B cell (primary cell): Measurements from ENCODE around the gene KLHL33. TPM values are rescaled to one million over a fixed set of nuclear protein-coding genes. Genes with fewer than 3 reads are reported as not detected.
"Not testable (repeated sequence)": the region's sequence is repeated elsewhere in the genome, so short reads cannot be mapped to it uniquely, and the experiment has no call there.

Experiments
- ATAC-seq: fragments of 200-7000 bp; cut with Tn5 transposase; one replicate; pipeline ENCODE4 v1.10.0; 2021; ENCODE audit warnings: low read depth, mild to moderate bottlenecking, moderate number of reproducible peaks, moderate library complexity
- CTCF ChIA-PET: fragments of 350-600 bp; sonication (Branson Sonifier 250); formaldehyde crosslinking; loops from one replicate; lab custom pipeline; 2021; ENCODE audit warnings: antibody characterized with exemption, inconsistent platforms; lab: Charles Lee
- POLR2A ChIA-PET: fragments of 350-600 bp; sonication (Branson Sonifier 250); formaldehyde crosslinking; loops from one replicate; lab custom pipeline; 2021; ENCODE audit warnings: antibody characterized with exemption; lab: Charles Lee
- DNase-seq: peaks from one replicate; pipeline ENCODE4 v3.0.0; 2013
- H2AFZ ChIP-seq: 2 replicates; pipeline ENCODE4 v1.6.1; 2012; ENCODE audit warnings: mild to moderate bottlenecking, low read depth, low read length; ENCODE audit not compliant: insufficient read depth, poor library complexity, severe bottlenecking
- H3K27ac ChIP-seq, 2 donors: 1 replicate in 1 of 2; 2 replicates in 1 of 2; pipeline ENCODE4 v1.5.1; 2012 to 2013; ENCODE audit warnings: low read length in 2 of 2, mild to moderate bottlenecking in 2 of 2, moderate library complexity in 1 of 2
- H3K27me3 ChIP-seq, 4 experiments: fragments of 200-600 bp in 1 of 4; sonication (generic) in 1 of 4; replicated peaks in 1 of 4; 1 replicate in 2 of 4; 2 replicates in 2 of 4; pipeline versions ENCODE4 v1.6.1 to v1.7.0; 2013 to 2016; ENCODE audit warnings: low read length in 3 of 4, mild to moderate bottlenecking in 2 of 4, mixed read lengths in 1 of 4, moderate library complexity in 1 of 4; ENCODE audit not compliant: insufficient read depth in 4 of 4, control insufficient read depth in 3 of 4; ENCODE audit errors: control extremely low read depth in 1 of 4
- H3K36me3 ChIP-seq, 2 experiments: replicated peaks in 1 of 2; 1 replicate in 1 of 2; 2 replicates in 1 of 2; pipeline versions ENCODE4 v1.6.1 to v1.7.1; 2013; ENCODE audit warnings: low read length in 1 of 2; ENCODE audit not compliant: insufficient read depth in 2 of 2, control insufficient read depth in 1 of 2; ENCODE audit errors: control extremely low read depth in 1 of 2, extremely low read depth in 1 of 2
- H3K4me1 ChIP-seq, 2 donors: fragments of 200-600 bp in 1 of 2; sonication (generic) in 1 of 2; 1 replicate in 1 of 2; 2 replicates in 1 of 2; pipeline versions ENCODE4 v1.5.1 to v1.6.1; 2013 to 2017; ENCODE audit warnings: low read length in 2 of 2; ENCODE audit not compliant: control insufficient read depth in 2 of 2, insufficient read depth in 2 of 2
- H3K4me2 ChIP-seq: replicated peaks from 2 replicates; pipeline ENCODE3; 2012; ENCODE audit warnings: mild to moderate bottlenecking, low read depth, low read length; ENCODE audit not compliant: poor library complexity, severe bottlenecking
- H3K4me3 ChIP-seq, 5 experiments: fragments of 200-600 bp in 1 of 5; sonication (generic) in 1 of 5; 1 replicate in 3 of 5; 2 replicates in 2 of 5; pipeline versions ENCODE4 v1.5.1 to v1.7.0; 2011 to 2016; ENCODE audit warnings: low read length in 4 of 5, mild to moderate bottlenecking in 4 of 5, low read depth in 2 of 5, control low read depth in 1 of 5, moderate library complexity in 1 of 5; ENCODE audit not compliant: insufficient read depth in 1 of 5; ENCODE audit errors: control extremely low read depth in 1 of 5, extremely low read depth in 1 of 5
- H3K79me2 ChIP-seq: fragments of 200-600 bp; sonication (generic); one replicate; pipeline ENCODE4 v1.6.0; 2016; ENCODE audit warnings: low read length; ENCODE audit not compliant: control insufficient read depth, insufficient read depth
- H3K9ac ChIP-seq: fragments of 200-600 bp; sonication (generic); 2 replicates; pipeline ENCODE4 v1.6.1; 2017; ENCODE audit warnings: mild to moderate bottlenecking, low read length, moderate library complexity
- H3K9me3 ChIP-seq, 3 donors: one replicate each; pipeline versions ENCODE4 v1.6.1 to v1.7.1; 2013; ENCODE audit warnings: low read length in 2 of 3; ENCODE audit not compliant: control insufficient read depth in 2 of 3, insufficient read depth in 1 of 3; ENCODE audit errors: control extremely low read depth in 1 of 3
- H4K20me1 ChIP-seq: 2 replicates; pipeline ENCODE4 v1.6.0; 2012; ENCODE audit warnings: mild to moderate bottlenecking, low read length; ENCODE audit not compliant: insufficient read depth, control insufficient read depth, poor library complexity, severe bottlenecking
- H3K27ac Mint-ChIP-seq: one replicate; pipeline ENCODE4 v1.8.0; 2021; ENCODE audit warnings: mixed read lengths
- H3K27me3 Mint-ChIP-seq: one replicate; pipeline ENCODE4 v1.8.0; 2021; ENCODE audit warnings: mixed read lengths
- H3K4me1 Mint-ChIP-seq: one replicate; pipeline ENCODE4 v1.8.0; 2021; ENCODE audit warnings: mixed read lengths
- H3K4me3 Mint-ChIP-seq: one replicate; pipeline ENCODE4 v1.8.0; 2021; ENCODE audit warnings: mixed read lengths
- H3K9me3 Mint-ChIP-seq: one replicate; pipeline ENCODE4 v1.8.0; 2022; ENCODE audit warnings: mixed read lengths; ENCODE audit not compliant: insufficient read depth
- CTCF ChIP-seq: fragments of 200-600 bp; IDR thresholded peaks from one replicate; pipeline ENCODE4 v1.8.0; 2022; ENCODE audit warnings: antibody characterized with exemption, mild to moderate bottlenecking
- EZH2 ChIP-seq: IDR thresholded peaks from 2 replicates; pipeline ENCODE4 v1.6.1; 2012; ENCODE audit warnings: borderline replicate concordance, low read depth, mild to moderate bottlenecking, moderate library complexity, low read length; ENCODE audit not compliant: insufficient read depth, poor library complexity, severe bottlenecking
- WGBS: methylation state at CpG from one replicate; pipeline ENCODE4 v1.1.5; 2013; ENCODE audit warnings: missing lambda C conversion rate; ENCODE audit not compliant: insufficient coverage; 5-methylcytosine and 5-hydroxymethylcytosine counted together
- intact Hi-C: fragments of 100-400 bp; cut with micrococcal nuclease; formaldehyde crosslinking; loops from one replicate; pipeline ENCODE4 v1.10.0; 2022
- polyA plus RNA-seq: library from polyadenylated mRNA; depleted of rRNA; stranded (reverse); fragments of >200 nt; gene quantifications from 2 replicates; pipeline ENCODE4 v1.2.3, GENCODE V29; 2012
- total RNA-seq, 2 donors: library from RNA; stranded (reverse); fragments of 120-200 nt in 1 of 2; gene quantifications; 1 replicate in 1 of 2; 2 replicates in 1 of 2; pipeline versions ENCODE4 v1.2.3 to v1.2.4, GENCODE V29; 2013 to 2022

Gene KLHL33
- total and polyA plus RNA-seq, 2 donors (not counting 1 experiment from before 2014, with no cell fraction given), result 0.20 to 0.25 TPM

GRCh38 chr14:20446889-20447288, 10.9 kb upstream of the KLHL33 start:
- 100% methylated on average over 4 of the region's 5 CpGs for WGBS
- H3K27me3 ChIP-seq, result no peaks in the 10 kb centered on the region
- ChIA-PET POLR2A (no interaction called here), CTCF (no interaction called here)
- Mint-ChIP-seq H3K4me3 (no peak overlapping the region), H3K4me1 (peaks cover 3% of the 10 kb centered on the region), H3K9me3 (no peaks in the 10 kb centered on the region), H3K27ac (no peak overlapping the region), H3K27me3 (no peaks in the 10 kb centered on the region)
- no peak overlapping the region for H3K4me3 ChIP-seq
- H3K9ac ChIP-seq, result no peak overlapping the region
- TF ChIP-seq CTCF (no peak), EZH2 (no peak)
- H4K20me1 ChIP-seq, result no peaks in the 10 kb centered on the region
- H3K27ac ChIP-seq, result no peak overlapping the region
- peaks cover 0 to 5% (median 0%) of the 10 kb centered on the region in 3 donors for H3K9me3 ChIP-seq
- ATAC-seq (no peak), DNase-seq (no peak)
- H3K36me3 ChIP-seq, result peaks cover 18 to 74% of the 10 kb centered on the region in 2 experiments
- no peak overlapping the region for H2AFZ ChIP-seq
- H3K4me1 ChIP-seq, result peaks cover under 1 to 2% of the 10 kb centered on the region in 2 donors
- no peaks in the 10 kb centered on the region for H3K79me2 ChIP-seq
- H3K4me2 ChIP-seq, result no peak overlapping the region
- intact Hi-C loops, result no loop called here

- POLR2A ChIA-PET, result interaction anchor here (2.8 kb wide), 1 partner anchor 11 kb away, joined by 7 read pairs; the partner anchor contains the start of genes APEX1 and OSGEP
- H3K27ac ChIP-seq, H3K4me3 Mint-ChIP-seq, H3K9me3 Mint-ChIP-seq, H3K79me2 ChIP-seq, H3K27me3 Mint-ChIP-seq, H3K27ac Mint-ChIP-seq, H2AFZ ChIP-seq, H3K9me3 ChIP-seq, DNase-seq, H3K4me3 ChIP-seq, intact Hi-C loops, ATAC-seq, H3K9ac ChIP-seq, H4K20me1 ChIP-seq, H3K4me2 ChIP-seq, H3K27me3 ChIP-seq, CTCF ChIA-PET: not testable (repeated sequence)
- Histone ChIP-seq H3K36me3 (peaks cover 10 to 42% of the 10 kb centered on the region in 2 experiments), H3K4me1 (peaks cover 27 to 31% of the 10 kb centered on the region in 2 donors)
- H3K4me1 Mint-ChIP-seq, result peaks cover 32% of the 10 kb centered on the region
- 100% methylated on average over 1 of the region's 4 CpGs for WGBS
Measured at GRCh38 chr14:20443650-20444049, 7.7 kb upstream of the KLHL33 start.
